ENCODE data around the gene WWOX.

The WWOX gene

DNA sequence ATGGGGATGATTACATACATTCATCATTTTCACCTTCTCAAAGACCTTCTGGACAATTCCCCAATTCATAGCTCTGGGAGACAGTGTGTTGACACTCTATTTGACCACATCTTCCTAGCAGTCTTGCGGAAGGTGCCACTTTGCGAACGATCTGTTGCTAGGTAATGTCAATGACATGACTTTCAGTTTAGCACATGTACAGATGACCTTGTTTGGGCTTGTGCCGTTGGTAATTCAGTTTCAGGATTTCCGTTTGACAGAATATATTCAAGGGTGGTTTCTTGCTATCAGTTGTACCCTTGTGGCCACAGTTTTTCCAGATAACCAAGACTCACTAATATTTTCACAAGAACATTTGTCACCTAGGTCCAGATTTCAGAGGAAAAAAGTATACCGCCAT, 478.2 kb downstream of the WWOX start:
- H3F3A ChIP-seq (ENCODE audit: insufficient read depth, low read length) = no peaks in the 10 kb centered on the region
- TF ChIP-seq EZH2 (optimal IDR thresholded peaks at IDR 0.05; ENCODE audit: low read depth, low read length) (no peak), EZH2phosphoT487 (IDR thresholded peaks at IDR 0.05; ENCODE audit: low read length) (no peak), CTCF (IDR thresholded peaks at IDR 0.05; ENCODE audit: low read length) (no peak)
- DNase-seq = no peak

GRCh38 chr16:78579020-78579419, 479.6 kb downstream of the WWOX start:
- Histone ChIP-seq H3K4me2 (ENCODE audit: low read depth, low read length) (no peak overlapping the region), H3K9me2 (replicated peaks; ENCODE audit: insufficient read depth, low read length) (no peaks in the 10 kb centered on the region), H4K20me1 (ENCODE audit: insufficient read depth, low read length) (no peaks in the 10 kb centered on the region), H3K27ac (ENCODE audit: low read length) (no peak overlapping the region), H3K4me1 (ENCODE audit: low read length) (no peaks in the 10 kb centered on the region), H3K9ac (ENCODE audit: low read length) (no peak overlapping the region), H3K27me3 (replicated peaks; ENCODE audit: insufficient read depth, low read length) (no peaks in the 10 kb centered on the region), H3K79me2 (ENCODE audit: low read length) (no peaks in the 10 kb centered on the region), H3F3A (ENCODE audit: insufficient read depth, low read length) (no peaks in the 10 kb centered on the region), H3K36me3 (replicated peaks; ENCODE audit: insufficient read depth, low read length) (no peaks in the 10 kb centered on the region), H3K4me3 (ENCODE audit: low read length) (no peak overlapping the region), H3K9me3 (replicated peaks; ENCODE audit: insufficient read depth, low read length) (no peaks in the 10 kb centered on the region), H2AFZ (ENCODE audit: low read length) (no peak overlapping the region)
- DNase-seq = no peak
- no peak for TF ChIP-seq EZH2 (optimal IDR thresholded peaks at IDR 0.05; ENCODE audit: low read depth, low read length)
- TF ChIP-seq EZH2phosphoT487 (IDR thresholded peaks at IDR 0.05; ENCODE audit: low read length) = no peak
- no peak for TF ChIP-seq CTCF (IDR thresholded peaks at IDR 0.05; ENCODE audit: low read length)

More for the DNA sequence above, 478.2 kb downstream of the WWOX start:
- H3K9ac ChIP-seq (ENCODE audit: low read length) = no peak overlapping the region
- no peaks in the 10 kb centered on the region for H3K9me3 ChIP-seq (replicated peaks; ENCODE audit: insufficient read depth, low read length)
- H3K4me3 ChIP-seq (ENCODE audit: low read length) = no peak overlapping the region
- H3K9me2 ChIP-seq (replicated peaks; ENCODE audit: insufficient read depth, low read length) = no peaks in the 10 kb centered on the region
- no peak overlapping the region for H2AFZ ChIP-seq (ENCODE audit: low read length)
- H3K27ac ChIP-seq (ENCODE audit: low read length) = no peak overlapping the region
- H3K4me1 ChIP-seq (ENCODE audit: low read length) = no peaks in the 10 kb centered on the region
- no peaks in the 10 kb centered on the region for H3K27me3 ChIP-seq (replicated peaks; ENCODE audit: insufficient read depth, low read length)
- H3K36me3 ChIP-seq (replicated peaks; ENCODE audit: insufficient read depth, low read length) = no peaks in the 10 kb centered on the region
- no peaks in the 10 kb centered on the region for H3K79me2 ChIP-seq (ENCODE audit: low read length)
- H3K4me2 ChIP-seq (ENCODE audit: low read depth, low read length) = no peak overlapping the region
- H4K20me1 ChIP-seq (ENCODE audit: insufficient read depth, low read length) = no peaks in the 10 kb centered on the region

DNA sequence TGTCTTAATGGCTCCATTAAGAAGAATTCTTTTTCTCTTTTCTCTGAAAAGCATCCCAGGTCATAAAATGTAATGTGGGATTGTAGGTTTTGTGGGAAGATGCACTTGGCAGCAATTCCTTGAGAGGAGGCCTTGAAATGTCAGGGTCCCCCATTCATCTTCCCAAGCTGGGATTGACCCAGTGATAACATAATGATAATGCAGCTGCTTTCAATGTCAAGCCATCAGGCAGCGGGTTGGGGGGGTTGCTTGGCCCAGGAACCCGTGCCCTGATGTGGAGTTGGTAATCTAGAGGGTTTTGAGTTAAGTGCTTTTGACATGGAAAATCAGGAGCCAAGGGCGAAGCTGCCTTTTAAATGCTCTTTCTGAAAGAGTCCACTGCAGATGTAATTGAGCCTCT, 484.0 kb downstream of the WWOX start:
- no peaks in the 10 kb centered on the region for H3K4me1 ChIP-seq (ENCODE audit: low read length)
- H3K9me2 ChIP-seq (replicated peaks; ENCODE audit: insufficient read depth, low read length) = no peaks in the 10 kb centered on the region
- H4K20me1 ChIP-seq (ENCODE audit: insufficient read depth, low read length) = no peaks in the 10 kb centered on the region
- DNase-seq = no peak
- no peak overlapping the region for H2AFZ ChIP-seq (ENCODE audit: low read length)
- H3K4me2 ChIP-seq (ENCODE audit: low read depth, low read length) = no peak overlapping the region
- no peak overlapping the region for H3K9ac ChIP-seq (ENCODE audit: low read length)
- no peak for TF ChIP-seq CTCF (IDR thresholded peaks at IDR 0.05; ENCODE audit: low read length)
- TF ChIP-seq EZH2phosphoT487 (IDR thresholded peaks at IDR 0.05; ENCODE audit: low read length) = no peak
- H3K79me2 ChIP-seq (ENCODE audit: low read length) = no peaks in the 10 kb centered on the region
- no peaks in the 10 kb centered on the region for H3F3A ChIP-seq (ENCODE audit: insufficient read depth, low read length)
- no peaks in the 10 kb centered on the region for H3K27me3 ChIP-seq (replicated peaks; ENCODE audit: insufficient read depth, low read length)
- no peaks in the 10 kb centered on the region for H3K36me3 ChIP-seq (replicated peaks; ENCODE audit: insufficient read depth, low read length)
- no peak overlapping the region for H3K4me3 ChIP-seq (ENCODE audit: low read length)
- H3K27ac ChIP-seq (ENCODE audit: low read length) = no peak overlapping the region
- no peaks in the 10 kb centered on the region for H3K9me3 ChIP-seq (replicated peaks; ENCODE audit: insufficient read depth, low read length)

Measured in MM.1S (cell line).